HEK293 (cell line): Measurements from ENCODE around the gene POLD3.

Experiments used
- PATZ1 ChIP-seq: fragments of 450-650 bp; formaldehyde crosslinking; IDR thresholded peaks from 2 replicates; pipeline ENCODE4 v1.5.1; 2016; ENCODE audit warnings: missing biosample characterization, missing genetic modification characterization
- PRDM10 ChIP-seq: fragments of 450-650 bp; formaldehyde crosslinking; IDR thresholded peaks from 2 replicates; pipeline ENCODE4 v1.5.1; 2016; ENCODE audit warnings: missing biosample characterization, missing genetic modification characterization
- YY1 ChIP-seq: fragments of 450-650 bp; formaldehyde crosslinking; IDR thresholded peaks from 2 replicates; pipeline ENCODE4 v1.5.1; 2018; ENCODE audit warnings: missing biosample characterization, missing genetic modification characterization
- ZNF292 ChIP-seq: fragments of 450-650 bp; formaldehyde crosslinking; IDR thresholded peaks from 2 replicates; pipeline ENCODE4 v1.5.1; 2016; ENCODE audit warnings: low read depth, missing biosample characterization, missing genetic modification characterization, borderline replicate concordance
- ZNF791 ChIP-seq: fragments of 450-650 bp; formaldehyde crosslinking; IDR thresholded peaks from 2 replicates; pipeline ENCODE4 v1.5.1; 2016; ENCODE audit warnings: missing biosample characterization, missing genetic modification characterization
- TF ChIP-seq, protein P1 (sequence below): fragments of 450-650 bp; formaldehyde crosslinking; IDR thresholded peaks from 2 replicates; pipeline ENCODE4 v1.5.1; 2016; ENCODE audit warnings: missing biosample characterization, missing genetic modification characterization

- TF ChIP-seq ZNF791 (no peak), PATZ1 (tag by site-specific recombination) (no peak), YY1 (tag by site-specific recombination) (no peak), PRDM10 (no peak), ZNF292 (tag by site-specific recombination) (no peak)
- TF ChIP-seq, protein P1, sequence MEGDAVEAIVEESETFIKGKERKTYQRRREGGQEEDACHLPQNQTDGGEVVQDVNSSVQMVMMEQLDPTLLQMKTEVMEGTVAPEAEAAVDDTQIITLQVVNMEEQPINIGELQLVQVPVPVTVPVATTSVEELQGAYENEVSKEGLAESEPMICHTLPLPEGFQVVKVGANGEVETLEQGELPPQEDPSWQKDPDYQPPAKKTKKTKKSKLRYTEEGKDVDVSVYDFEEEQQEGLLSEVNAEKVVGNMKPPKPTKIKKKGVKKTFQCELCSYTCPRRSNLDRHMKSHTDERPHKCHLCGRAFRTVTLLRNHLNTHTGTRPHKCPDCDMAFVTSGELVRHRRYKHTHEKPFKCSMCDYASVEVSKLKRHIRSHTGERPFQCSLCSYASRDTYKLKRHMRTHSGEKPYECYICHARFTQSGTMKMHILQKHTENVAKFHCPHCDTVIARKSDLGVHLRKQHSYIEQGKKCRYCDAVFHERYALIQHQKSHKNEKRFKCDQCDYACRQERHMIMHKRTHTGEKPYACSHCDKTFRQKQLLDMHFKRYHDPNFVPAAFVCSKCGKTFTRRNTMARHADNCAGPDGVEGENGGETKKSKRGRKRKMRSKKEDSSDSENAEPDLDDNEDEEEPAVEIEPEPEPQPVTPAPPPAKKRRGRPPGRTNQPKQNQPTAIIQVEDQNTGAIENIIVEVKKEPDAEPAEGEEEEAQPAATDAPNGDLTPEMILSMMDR (tag by site-specific recombination): no peak
Measured at GRCh38 chr11:74579577-74580270, 12.7 kb upstream of the POLD3 start.
